BJ (cell line): Measurements from ENCODE around the gene ARFGEF3. TPM values are rescaled to one million over a fixed set of nuclear protein-coding genes. Genes with fewer than 3 reads are reported as not detected.

ENCODE experiments used
- CTCF ChIA-PET: fragments of 350-600 bp; formaldehyde crosslinking; extraction: SDS; loops from one replicate; lab custom pipeline; 2021; ENCODE audit warnings: antibody characterized with exemption, inconsistent platforms; lab: Yijun Ruan, JAX
- POLR2A ChIA-PET: fragments of 300-600 bp; sonication (Branson Sonifier 250); formaldehyde crosslinking; extraction: SDS; loops from one replicate; lab custom pipeline; 2021; ENCODE audit warnings: antibody characterized with exemption; lab: Charles Lee
- DNase-seq: peaks from one replicate; pipeline ENCODE4 v3.0.0-alpha.2; 2011; ENCODE audit warnings: low read depth
- H3K27me3 ChIP-seq: 2 replicates; pipeline ENCODE4 v1.6.0; 2011; ENCODE audit warnings: low read length; ENCODE audit not compliant: control insufficient read depth, insufficient read depth
- H3K36me3 ChIP-seq: 2 replicates; pipeline ENCODE4 v1.5.1; 2011; ENCODE audit warnings: low read length; ENCODE audit not compliant: control insufficient read depth, insufficient read depth
- H3K4me3 ChIP-seq: 2 replicates; pipeline ENCODE4 v1.5.1; 2011; ENCODE audit warnings: low read depth, mild to moderate bottlenecking, control low read depth, low read length
- polyA plus RNA-seq: library from polyadenylated mRNA; depleted of rRNA; stranded (reverse); fragments of >200 nt; gene quantifications from 2 replicates; pipeline ENCODE4 v1.2.3, GENCODE V29; 2011
- TF ChIP-seq, protein P1 (sequence below): IDR thresholded peaks from 2 replicates; pipeline ENCODE4 v1.5.1; 2011; ENCODE audit warnings: low read depth, mild to moderate bottlenecking, control low read depth, inconsistent platforms, low read length, moderate library complexity; ENCODE audit not compliant: insufficient read depth

The ARFGEF3 gene
- polyA plus RNA-seq, 1 experiment = 0.27 TPM

GRCh38 chr6:138182939-138183789 lies 21.4 kb downstream of the ARFGEF3 start:
- CTCF ChIA-PET = interaction anchor here (2.0 kb wide), 1 partner anchor 19 kb away, joined by 4 read pairs; no protein-coding TSS in a partner anchor
- POLR2A ChIA-PET = no interaction called here
- no peaks in the 10 kb centered on the region for H3K36me3 ChIP-seq
- no peak overlapping the region for H3K4me3 ChIP-seq
- TF ChIP-seq, protein P1, sequence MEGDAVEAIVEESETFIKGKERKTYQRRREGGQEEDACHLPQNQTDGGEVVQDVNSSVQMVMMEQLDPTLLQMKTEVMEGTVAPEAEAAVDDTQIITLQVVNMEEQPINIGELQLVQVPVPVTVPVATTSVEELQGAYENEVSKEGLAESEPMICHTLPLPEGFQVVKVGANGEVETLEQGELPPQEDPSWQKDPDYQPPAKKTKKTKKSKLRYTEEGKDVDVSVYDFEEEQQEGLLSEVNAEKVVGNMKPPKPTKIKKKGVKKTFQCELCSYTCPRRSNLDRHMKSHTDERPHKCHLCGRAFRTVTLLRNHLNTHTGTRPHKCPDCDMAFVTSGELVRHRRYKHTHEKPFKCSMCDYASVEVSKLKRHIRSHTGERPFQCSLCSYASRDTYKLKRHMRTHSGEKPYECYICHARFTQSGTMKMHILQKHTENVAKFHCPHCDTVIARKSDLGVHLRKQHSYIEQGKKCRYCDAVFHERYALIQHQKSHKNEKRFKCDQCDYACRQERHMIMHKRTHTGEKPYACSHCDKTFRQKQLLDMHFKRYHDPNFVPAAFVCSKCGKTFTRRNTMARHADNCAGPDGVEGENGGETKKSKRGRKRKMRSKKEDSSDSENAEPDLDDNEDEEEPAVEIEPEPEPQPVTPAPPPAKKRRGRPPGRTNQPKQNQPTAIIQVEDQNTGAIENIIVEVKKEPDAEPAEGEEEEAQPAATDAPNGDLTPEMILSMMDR = no peak
- DNase-seq = no peak
- no peaks in the 10 kb centered on the region; the same call in 1 of the 2 replicates for H3K27me3 ChIP-seq

GRCh38 chr6:138183790-138184134 lies 22.0 kb downstream of the ARFGEF3 start:
- DNase-seq = no peak
- TF ChIP-seq, protein P1 = no peak
- ChIA-PET CTCF (interaction anchor here (2.0 kb wide), 1 partner anchor 20 kb away, joined by 4 read pairs; no protein-coding TSS in a partner anchor), POLR2A (no interaction called here)
- Histone ChIP-seq H3K4me3 (no peak overlapping the region), H3K27me3 (no peaks in the 10 kb centered on the region; the same call in 1 of the 2 replicates), H3K36me3 (no peaks in the 10 kb centered on the region)

DNA sequence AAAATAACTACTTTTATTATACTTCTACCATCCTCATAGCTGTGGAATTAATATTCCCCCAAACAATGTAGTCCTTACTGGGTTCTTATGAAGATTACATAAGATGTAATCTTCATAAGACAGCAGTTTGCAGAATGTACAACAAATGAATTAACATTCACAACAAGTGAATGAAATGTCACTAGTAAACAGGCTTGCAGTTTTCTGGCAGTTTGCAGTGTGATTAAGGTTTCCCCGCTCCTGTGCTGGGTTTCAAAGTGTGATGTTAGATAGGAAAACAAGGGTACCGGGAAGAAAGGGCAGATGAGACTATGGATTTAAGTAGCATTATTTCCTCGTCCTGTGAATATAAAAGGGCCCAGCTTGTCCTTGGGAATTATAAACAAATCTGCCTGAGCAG lies 22.5 kb downstream of the ARFGEF3 start:
- POLR2A ChIA-PET = no interaction called here

GRCh38 chr6:138187156-138187555 lies 25.4 kb downstream of the ARFGEF3 start:
- no peak for DNase-seq
- TF ChIP-seq, protein P1 = no peak
- POLR2A ChIA-PET = no interaction called here
- H3K36me3 ChIP-seq = no peaks in the 10 kb centered on the region
- CTCF ChIA-PET = no interaction called here
- no peak overlapping the region for H3K4me3 ChIP-seq
- no peaks in the 10 kb centered on the region; the same call in 1 of the 2 replicates for H3K27me3 ChIP-seq

More for the DNA sequence above, 22.5 kb downstream of the ARFGEF3 start:
- H3K27me3 ChIP-seq = no peaks in the 10 kb centered on the region; the same call in 1 of the 2 replicates
- H3K4me3 ChIP-seq = no peak overlapping the region
- CTCF ChIA-PET = interaction anchor here (2.0 kb wide), 1 partner anchor 20 kb away, joined by 4 read pairs; no protein-coding TSS in a partner anchor
- TF ChIP-seq, protein P1 = no peak
- no peaks in the 10 kb centered on the region for H3K36me3 ChIP-seq
- no peak for DNase-seq

- Histone ChIP-seq H3K4me3 (no peak overlapping the region), H3K36me3 (no peaks in the 10 kb centered on the region), H3K27me3 (no peaks in the 10 kb centered on the region; the same call in 1 of the 2 replicates)
- ChIA-PET POLR2A (no interaction called here), CTCF (interaction anchor here (1.3 kb wide), 1 partner anchor 9 kb away, joined by 3 read pairs; no protein-coding TSS in a partner anchor)
- DNase-seq = no peak
- TF ChIP-seq, protein P1 = no peak
Measured at GRCh38 chr6:138188278-138188941, 26.7 kb downstream of the ARFGEF3 start.
